H9 (cell line): Measurements from ENCODE around the gene DIP2C. TPM values are rescaled to one million over a fixed set of nuclear protein-coding genes. Genes with fewer than 3 reads are reported as not detected.
"Not testable (repeated sequence)": the region's sequence is repeated elsewhere in the genome, so short reads cannot be mapped to it uniquely, and the experiment has no call there.

ENCODE experiments used
- DNase-seq: peaks from one replicate; pipeline ENCODE4 v3.0.0-alpha.2; 2017
- H2AFZ ChIP-seq: one replicate; pipeline ENCODE4 v1.6.1; 2013; ENCODE audit warnings: mild to moderate bottlenecking, low read length, control low read depth, moderate library complexity
- H2AK5ac ChIP-seq: 2 replicates; pipeline ENCODE4 v1.6.1; 2013; ENCODE audit warnings: low read length, control low read depth, mixed read lengths; ENCODE audit not compliant: insufficient read length
- H2BK120ac ChIP-seq: one replicate; pipeline ENCODE4 v1.6.1; 2013; ENCODE audit warnings: low read depth, mild to moderate bottlenecking, low read length, control low read depth, inconsistent platforms; ENCODE audit not compliant: poor library complexity, severe bottlenecking
- H2BK12ac ChIP-seq: 2 replicates; pipeline ENCODE4 v1.6.1; 2013; ENCODE audit warnings: low read length, control low read depth, mixed read lengths, low read depth; ENCODE audit not compliant: insufficient read length
- H2BK15ac ChIP-seq: 2 replicates; pipeline ENCODE4 v1.6.1; 2013; ENCODE audit warnings: low read depth, low read length, control low read depth
- H2BK20ac ChIP-seq: one replicate; pipeline ENCODE4 v1.6.1; 2013; ENCODE audit warnings: low read depth, mild to moderate bottlenecking, low read length, control low read depth, inconsistent platforms; ENCODE audit not compliant: poor library complexity, severe bottlenecking
- H2BK5ac ChIP-seq: 2 replicates; pipeline ENCODE4 v1.6.1; 2013; ENCODE audit warnings: low read length, control low read depth, mixed read lengths; ENCODE audit not compliant: insufficient read length
- H3K14ac ChIP-seq: 2 replicates; pipeline ENCODE4 v1.6.1; 2013; ENCODE audit warnings: low read length, control low read depth; ENCODE audit not compliant: insufficient read depth
- H3K18ac ChIP-seq: 2 replicates; pipeline ENCODE4 v1.6.1; 2013; ENCODE audit warnings: low read depth, mild to moderate bottlenecking, mixed read lengths, low read length, control low read depth; ENCODE audit not compliant: insufficient read length
- H3K23ac ChIP-seq: 2 replicates; pipeline ENCODE4 v1.6.1; 2013; ENCODE audit warnings: low read length, control low read depth, mixed read lengths, low read depth; ENCODE audit not compliant: insufficient read length
- H3K23me2 ChIP-seq: 2 replicates; pipeline ENCODE4 v1.6.1; 2013; ENCODE audit warnings: low read depth, mild to moderate bottlenecking, mixed read lengths, low read length, control low read depth; ENCODE audit not compliant: insufficient read length, poor library complexity, severe bottlenecking
- H3K27ac ChIP-seq: 2 replicates; pipeline ENCODE4 v1.5.1; 2013; ENCODE audit warnings: low read length, control low read depth, mixed read lengths, low read depth; ENCODE audit not compliant: insufficient read length
- H3K27me3 ChIP-seq: 2 replicates; pipeline ENCODE4 v1.6.1; 2013; ENCODE audit warnings: low read length, control low read depth, inconsistent platforms; ENCODE audit not compliant: insufficient read depth
- H3K4ac ChIP-seq: 2 replicates; pipeline ENCODE4 v1.6.1; 2013; ENCODE audit warnings: low read depth, mild to moderate bottlenecking, control low read depth, inconsistent platforms, low read length, moderate library complexity
- H3K4me1 ChIP-seq: 2 replicates; pipeline ENCODE4 v1.6.1; 2013; ENCODE audit warnings: low read length, control low read depth, inconsistent platforms; ENCODE audit not compliant: insufficient read depth
- H3K4me2 ChIP-seq: 2 replicates; pipeline ENCODE4 v1.6.1; 2013; ENCODE audit warnings: low read length, control low read depth, mixed read lengths; ENCODE audit not compliant: insufficient read length, insufficient read depth
- H3K56ac ChIP-seq: 2 replicates; pipeline ENCODE4 v1.6.1; 2013; ENCODE audit warnings: low read depth, mild to moderate bottlenecking, mixed read lengths, low read length, control low read depth; ENCODE audit not compliant: insufficient read length
- H3K79me1 ChIP-seq: 2 replicates; pipeline ENCODE4 v1.6.1; 2013; ENCODE audit warnings: low read depth, mild to moderate bottlenecking, moderate library complexity, low read length, control low read depth, inconsistent platforms; ENCODE audit not compliant: insufficient read depth, poor library complexity, severe bottlenecking
- H3K79me2 ChIP-seq: 2 replicates; pipeline ENCODE4 v1.6.1; 2013; ENCODE audit warnings: low read length, control low read depth, inconsistent platforms; ENCODE audit not compliant: insufficient read depth
- H3K9ac ChIP-seq: 2 replicates; pipeline ENCODE4 v1.6.1; 2013; ENCODE audit warnings: low read length, control low read depth, mixed read lengths; ENCODE audit not compliant: insufficient read length; ENCODE audit errors: extremely low read depth
- H3K9me3 ChIP-seq: one replicate; pipeline ENCODE4 v1.6.1; 2013; ENCODE audit warnings: low read depth, low read length, inconsistent platforms; ENCODE audit not compliant: control insufficient read depth
- H3T11ph ChIP-seq: one replicate; pipeline ENCODE4 v1.6.1; 2013; ENCODE audit warnings: mild to moderate bottlenecking, low read length, control low read depth, inconsistent platforms
- H4K20me1 ChIP-seq: one replicate; pipeline ENCODE4 v1.6.1; 2013; ENCODE audit not compliant: control insufficient read depth, insufficient read length, insufficient read depth
- H4K5ac ChIP-seq: 2 replicates; pipeline ENCODE4 v1.6.1; 2013; ENCODE audit warnings: low read depth, mild to moderate bottlenecking, mixed read lengths, low read length, control low read depth; ENCODE audit not compliant: insufficient read length
- H4K8ac ChIP-seq: replicated peaks from 2 replicates; pipeline ENCODE4 v1.6.1; 2013; ENCODE audit warnings: low read length, control low read depth, mixed read lengths, low read depth; ENCODE audit not compliant: insufficient read length
- H4K91ac ChIP-seq: 2 replicates; pipeline ENCODE4 v1.6.1; 2013; ENCODE audit warnings: low read depth, mild to moderate bottlenecking, moderate library complexity, mixed read lengths, low read length, control low read depth; ENCODE audit not compliant: insufficient read length
- H3K27ac Mint-ChIP-seq, 3 experiments: 2 replicates in 2 of 3; 3 replicates in 1 of 3; pipeline ENCODE4 v1.8.0; 2020 to 2021; ENCODE audit warnings: mixed read lengths in 3 of 3, mild to moderate bottlenecking in 1 of 3, moderate library complexity in 1 of 3
- H3K27me3 Mint-ChIP-seq: 2 replicates; pipeline ENCODE4 v1.8.0; 2021; ENCODE audit warnings: low read depth, mild to moderate bottlenecking, moderate library complexity, mixed read lengths
- H3K36me3 Mint-ChIP-seq, 3 experiments: 2 replicates in 2 of 3; 3 replicates in 1 of 3; pipeline ENCODE4 v1.8.0; 2020 to 2021; ENCODE audit warnings: low read depth in 3 of 3, mixed read lengths in 3 of 3; ENCODE audit not compliant: insufficient read depth in 1 of 3
- H3K4me1 Mint-ChIP-seq, 2 experiments: 2 replicates each; pipeline ENCODE4 v1.8.0; 2020; ENCODE audit warnings: mixed read lengths in 2 of 2
- H3K4me3 Mint-ChIP-seq, 2 experiments: 2 replicates in 1 of 2; 3 replicates in 1 of 2; pipeline ENCODE4 v1.8.0; 2020 to 2021; ENCODE audit warnings: mild to moderate bottlenecking in 2 of 2, mixed read lengths in 2 of 2, moderate library complexity in 1 of 2
- H3K9me3 Mint-ChIP-seq, 2 experiments: 2 replicates in 1 of 2; 3 replicates in 1 of 2; pipeline ENCODE4 v1.8.0; 2020; ENCODE audit warnings: mild to moderate bottlenecking in 2 of 2, mixed read lengths in 2 of 2, moderate library complexity in 1 of 2
- WGBS: extraction: QIAGEN DNeasy Blood & Tissue Kit; methylation state at CpG from one replicate; pipeline ENCODE4 v1.1.7; 2013; ENCODE audit warnings: missing lambda C conversion rate, low lambda C conversion rate, mixed read lengths; ENCODE audit not compliant: insufficient read length; ENCODE audit errors: extremely low coverage; 5-methylcytosine and 5-hydroxymethylcytosine counted together
- total RNA-seq: library from RNA; stranded (reverse); gene quantifications from 2 replicates; pipeline ENCODE4 v1.2.1, GENCODE V29; 2021
- TF ChIP-seq, protein P1 (sequence below): fragments of 200-600 bp; sonication (generic); conservative IDR thresholded peaks from 3 replicates; pipeline ENCODE4 v1.8.0; 2021; ENCODE audit warnings: antibody characterized with exemption, mild to moderate bottlenecking

The DIP2C gene
- total RNA-seq, 1 experiment from 2014 or later: 7.9 TPM

DNA sequence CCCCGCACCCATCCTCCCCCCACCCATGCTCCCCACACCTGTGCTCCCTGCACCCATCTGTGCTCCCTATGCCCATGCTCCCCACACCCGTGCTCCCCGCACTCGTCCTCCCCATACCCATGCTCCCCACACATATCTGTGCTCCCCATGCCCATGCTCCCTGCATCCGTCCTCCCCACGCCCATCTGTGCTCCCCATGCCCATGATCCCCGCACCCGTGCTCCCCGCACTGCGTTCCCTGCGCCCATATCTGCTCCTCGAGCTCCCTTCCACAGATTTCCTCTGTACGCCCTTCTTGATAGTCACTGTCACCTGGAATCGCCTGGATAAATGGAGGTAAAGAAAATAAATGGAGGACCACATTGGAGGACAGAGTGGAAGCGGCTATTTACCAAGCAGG lies 9.9 kb downstream of the DIP2C start:
- Histone ChIP-seq H3K79me2 (no peaks in the 10 kb centered on the region), H4K5ac (no peak overlapping the region), H3K14ac (no peak overlapping the region), H3K18ac (no peak overlapping the region), H3K9me3 (no peaks in the 10 kb centered on the region), H3K4me1 (no peaks in the 10 kb centered on the region), H3T11ph (no peak overlapping the region), H3K4me2 (no peak overlapping the region), H2AK5ac (no peak overlapping the region), H3K27me3 (no peaks in the 10 kb centered on the region), H4K91ac (no peak overlapping the region), H3K9ac (no peak overlapping the region), H2BK5ac (no peak overlapping the region), H2BK12ac (no peak overlapping the region), H2BK120ac (no peak overlapping the region), H3K23me2 (no peaks in the 10 kb centered on the region), H3K27ac (no peak overlapping the region), H3K23ac (no peak overlapping the region), H3K79me1 (peaks cover 4% of the 10 kb centered on the region), H2AFZ (no peak overlapping the region), H3K56ac (no peak overlapping the region), H4K20me1 (no peaks in the 10 kb centered on the region), H2BK15ac (no peak overlapping the region), H3K4ac (no peak overlapping the region), H4K8ac (no peak overlapping the region), H2BK20ac (no peak overlapping the region)
- Mint-ChIP-seq H3K4me1 (peaks cover 4 to 8% of the 10 kb centered on the region in 2 experiments; a peak in 2 of 4 replicates), H3K27me3 (no peaks in the 10 kb centered on the region), H3K4me3 (no peak overlapping the region), H3K9me3 (no peaks in the 10 kb centered on the region), H3K36me3 (no peaks in the 10 kb centered on the region; a peak in 1 of 7 replicates), H3K27ac (0 out of 7 replicates have a peak overlapping the region, but pooled peaks of 1 of the 3 experiments have one; percentile 9)
- TF ChIP-seq, protein P1, sequence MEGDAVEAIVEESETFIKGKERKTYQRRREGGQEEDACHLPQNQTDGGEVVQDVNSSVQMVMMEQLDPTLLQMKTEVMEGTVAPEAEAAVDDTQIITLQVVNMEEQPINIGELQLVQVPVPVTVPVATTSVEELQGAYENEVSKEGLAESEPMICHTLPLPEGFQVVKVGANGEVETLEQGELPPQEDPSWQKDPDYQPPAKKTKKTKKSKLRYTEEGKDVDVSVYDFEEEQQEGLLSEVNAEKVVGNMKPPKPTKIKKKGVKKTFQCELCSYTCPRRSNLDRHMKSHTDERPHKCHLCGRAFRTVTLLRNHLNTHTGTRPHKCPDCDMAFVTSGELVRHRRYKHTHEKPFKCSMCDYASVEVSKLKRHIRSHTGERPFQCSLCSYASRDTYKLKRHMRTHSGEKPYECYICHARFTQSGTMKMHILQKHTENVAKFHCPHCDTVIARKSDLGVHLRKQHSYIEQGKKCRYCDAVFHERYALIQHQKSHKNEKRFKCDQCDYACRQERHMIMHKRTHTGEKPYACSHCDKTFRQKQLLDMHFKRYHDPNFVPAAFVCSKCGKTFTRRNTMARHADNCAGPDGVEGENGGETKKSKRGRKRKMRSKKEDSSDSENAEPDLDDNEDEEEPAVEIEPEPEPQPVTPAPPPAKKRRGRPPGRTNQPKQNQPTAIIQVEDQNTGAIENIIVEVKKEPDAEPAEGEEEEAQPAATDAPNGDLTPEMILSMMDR: no peak
- DNase-seq: no peak
- no CpG with 5 or more reads among the region's 15 CpGs for WGBS

DNA sequence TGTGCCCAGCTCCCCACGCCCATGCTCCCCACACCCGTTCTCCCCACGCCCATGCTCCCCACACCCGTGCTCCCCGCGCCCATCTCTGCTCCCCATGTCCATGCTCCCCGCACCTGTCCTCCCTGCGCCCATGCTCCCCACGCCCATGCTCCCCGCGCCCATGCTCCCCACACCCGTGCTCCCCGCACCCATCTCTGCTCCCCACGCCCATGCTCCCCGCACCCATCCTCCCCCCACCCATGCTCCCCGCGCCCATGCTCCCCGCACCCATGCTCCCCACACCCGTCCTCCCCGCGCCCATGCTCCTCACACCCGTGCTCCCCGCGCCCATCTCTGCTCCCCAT lies 10.8 kb downstream of the DIP2C start:
- not testable (repeated sequence) for H3K18ac ChIP-seq, H3T11ph ChIP-seq, H3K4ac ChIP-seq, H3K36me3 Mint-ChIP-seq, H3K79me1 ChIP-seq, H3K27ac ChIP-seq, H3K4me1 Mint-ChIP-seq, H2BK5ac ChIP-seq, H2AK5ac ChIP-seq, H2BK20ac ChIP-seq, H3K4me3 Mint-ChIP-seq, H3K23me2 ChIP-seq, H3K4me1 ChIP-seq, H3K9ac ChIP-seq, H4K91ac ChIP-seq, H3K4me2 ChIP-seq, H2BK120ac ChIP-seq, H3K9me3 Mint-ChIP-seq, H3K79me2 ChIP-seq, H4K20me1 ChIP-seq, H3K27me3 Mint-ChIP-seq, H3K23ac ChIP-seq, H2BK12ac ChIP-seq, H2BK15ac ChIP-seq, H4K8ac ChIP-seq, H3K14ac ChIP-seq, H3K27me3 ChIP-seq, H3K56ac ChIP-seq, H3K27ac Mint-ChIP-seq, DNase-seq, H4K5ac ChIP-seq, H2AFZ ChIP-seq, H3K9me3 ChIP-seq
- no CpG with 5 or more reads among the region's 24 CpGs for WGBS
